WTC11 (cell line): ENCODE data around the gene SLC24A3. TPM values are rescaled to one million over a fixed set of nuclear protein-coding genes. Genes with fewer than 3 reads are reported as not detected.

Source experiments
- ATAC-seq: fragments of 200-7000 bp; cut with Tn5 transposase; 2 replicates; pipeline ENCODE4 v1.10.0; 2021; ENCODE audit warnings: mild to moderate bottlenecking, moderate library complexity
- CTCF ChIA-PET: fragments of 300-600 bp; sonication (Branson Sonifier 250); formaldehyde crosslinking; loops from one replicate; lab custom pipeline; 2021; ENCODE audit warnings: antibody characterized with exemption; lab: Charles Lee
- POLR2A ChIA-PET: fragments of 350-600 bp; sonication (Branson Sonifier 250); formaldehyde crosslinking; loops from one replicate; lab custom pipeline; 2021; ENCODE audit warnings: antibody characterized with exemption; lab: Charles Lee
- DNase-seq: peaks from one replicate; pipeline ENCODE4 v3.0.0; 2021; ENCODE audit warnings: low spot score
- H3K27ac Mint-ChIP-seq: 2 replicates; pipeline ENCODE4 v1.8.0; 2021; ENCODE audit warnings: mixed read lengths
- H3K27me3 Mint-ChIP-seq: 2 replicates; pipeline ENCODE4 v1.8.0; 2021; ENCODE audit warnings: low read depth, mild to moderate bottlenecking, moderate library complexity, mixed read lengths
- H3K36me3 Mint-ChIP-seq: 2 replicates; pipeline ENCODE4 v1.8.0; 2021; ENCODE audit warnings: mixed read lengths
- H3K4me1 Mint-ChIP-seq: 2 replicates; pipeline ENCODE4 v1.8.0; 2022; ENCODE audit warnings: mixed read lengths
- H3K4me3 Mint-ChIP-seq: 2 replicates; pipeline ENCODE4 v1.8.0; 2021; ENCODE audit warnings: mild to moderate bottlenecking, moderate library complexity, mixed read lengths
- H3K9me3 Mint-ChIP-seq: 2 replicates; pipeline ENCODE4 v1.8.0; 2021; ENCODE audit warnings: mixed read lengths
- ATF3 ChIP-seq: sonication (generic); formaldehyde crosslinking; conservative IDR thresholded peaks from 2 replicates; pipeline ENCODE4 v1.8.1; 2022; ENCODE audit warnings: mild to moderate bottlenecking, missing genetic modification reagents
- CREM ChIP-seq: sonication (generic); formaldehyde crosslinking; IDR thresholded peaks from 2 replicates; pipeline ENCODE4 v1.8.1; 2022; ENCODE audit warnings: mild to moderate bottlenecking, missing genetic modification reagents, moderate library complexity
- ESRRA ChIP-seq: sonication (generic); formaldehyde crosslinking; IDR thresholded peaks from 2 replicates; pipeline ENCODE4 v1.8.1; 2022; ENCODE audit warnings: mild to moderate bottlenecking, missing genetic modification reagents, borderline replicate concordance
- FOXJ3 ChIP-seq: sonication (generic); formaldehyde crosslinking; IDR thresholded peaks from 2 replicates; pipeline ENCODE4 v1.9.0; 2021; ENCODE audit warnings: missing genetic modification reagents, mild to moderate bottlenecking, borderline replicate concordance
- FOXP4 ChIP-seq: sonication (generic); formaldehyde crosslinking; IDR thresholded peaks from 2 replicates; pipeline ENCODE4 v1.8.0; 2022; ENCODE audit warnings: mild to moderate bottlenecking, missing genetic modification reagents
- HMGXB4 ChIP-seq: sonication (generic); formaldehyde crosslinking; IDR thresholded peaks from 2 replicates; pipeline ENCODE4 v1.8.1; 2023; ENCODE audit warnings: mild to moderate bottlenecking, moderate library complexity, missing genetic modification reagents
- JAZF1 ChIP-seq: fragments of 250-450 bp; sonication (Bioruptor Pico); IDR thresholded peaks from 2 replicates; pipeline ENCODE4 v1.9.0; 2021; ENCODE audit warnings: moderate library complexity, mild to moderate bottlenecking, inconsistent platforms
- JUN ChIP-seq: sonication (generic); formaldehyde crosslinking; IDR thresholded peaks from 2 replicates; pipeline ENCODE4 v1.8.0; 2023; ENCODE audit warnings: mild to moderate bottlenecking, missing genetic modification reagents
- KAT7 ChIP-seq: sonication (generic); formaldehyde crosslinking; IDR thresholded peaks from 2 replicates; pipeline ENCODE4 v1.8.1; 2023; ENCODE audit warnings: missing genetic modification reagents, mild to moderate bottlenecking, borderline replicate concordance
- MLX ChIP-seq: sonication (generic); formaldehyde crosslinking; IDR thresholded peaks from 2 replicates; pipeline ENCODE4 v1.8.1; 2023; ENCODE audit warnings: mild to moderate bottlenecking, missing genetic modification reagents, moderate library complexity
- MYBL2 ChIP-seq: sonication (generic); formaldehyde crosslinking; IDR thresholded peaks from 2 replicates; pipeline ENCODE4 v1.8.1; 2023; ENCODE audit warnings: mild to moderate bottlenecking, moderate library complexity, missing genetic modification reagents
- NFYB ChIP-seq: sonication (generic); formaldehyde crosslinking; conservative IDR thresholded peaks from 2 replicates; pipeline ENCODE4 v1.8.0; 2022; ENCODE audit warnings: low read depth, missing genetic modification reagents
- NR1H2 ChIP-seq: sonication (generic); formaldehyde crosslinking; IDR thresholded peaks from 2 replicates; pipeline ENCODE4 v1.9.0; 2021; ENCODE audit warnings: mild to moderate bottlenecking, moderate library complexity, missing genetic modification reagents
- NR3C1 ChIP-seq: sonication (generic); formaldehyde crosslinking; conservative IDR thresholded peaks from 2 replicates; pipeline ENCODE4 v1.8.1; 2023; ENCODE audit warnings: low read depth, mild to moderate bottlenecking, missing genetic modification reagents
- RELA ChIP-seq: sonication (generic); formaldehyde crosslinking; IDR thresholded peaks from 2 replicates; pipeline ENCODE4 v1.8.1; 2022; ENCODE audit warnings: missing genetic modification reagents, mild to moderate bottlenecking, borderline replicate concordance
- SOX15 ChIP-seq: fragments of 250-450 bp; sonication (Bioruptor Pico); IDR thresholded peaks from 2 replicates; pipeline ENCODE4 v1.9.0; 2021; ENCODE audit warnings: mild to moderate bottlenecking
- TEAD1 ChIP-seq: sonication (generic); formaldehyde crosslinking; IDR thresholded peaks from 2 replicates; pipeline ENCODE4 v1.8.0; 2022; ENCODE audit warnings: mild to moderate bottlenecking, missing genetic modification reagents
- TEAD4 ChIP-seq: sonication (generic); formaldehyde crosslinking; IDR thresholded peaks from 2 replicates; pipeline ENCODE4 v1.8.0; 2022; ENCODE audit warnings: mild to moderate bottlenecking, missing genetic modification reagents
- ZNF219 ChIP-seq: sonication (generic); formaldehyde crosslinking; IDR thresholded peaks from 2 replicates; pipeline ENCODE4 v1.8.0; 2023; ENCODE audit warnings: missing genetic modification reagents, mild to moderate bottlenecking, borderline replicate concordance
- ZNF263 ChIP-seq: sonication (generic); formaldehyde crosslinking; IDR thresholded peaks from 2 replicates; pipeline ENCODE4 v1.8.1; 2022; ENCODE audit warnings: low read depth, mild to moderate bottlenecking, moderate library complexity, missing genetic modification reagents
- ZNF281 ChIP-seq: sonication (generic); formaldehyde crosslinking; IDR thresholded peaks from 2 replicates; pipeline ENCODE4 v1.8.0; 2023; ENCODE audit warnings: mild to moderate bottlenecking, missing genetic modification reagents
- ZNF317 ChIP-seq: sonication (generic); formaldehyde crosslinking; IDR thresholded peaks from 2 replicates; pipeline ENCODE4 v1.8.1; 2023; ENCODE audit warnings: low read depth, mild to moderate bottlenecking, moderate library complexity, missing genetic modification reagents, borderline replicate concordance
- ZNF423 ChIP-seq: fragments of 250-450 bp; sonication (Bioruptor Pico); IDR thresholded peaks from 2 replicates; pipeline ENCODE4 v2.1.2; 2022; ENCODE audit warnings: mild to moderate bottlenecking, moderate library complexity
- ZNF425 ChIP-seq: fragments of 250-450 bp; sonication (Bioruptor Pico); conservative IDR thresholded peaks from 2 replicates; pipeline ENCODE4 v1.9.0; 2021; ENCODE audit warnings: mild to moderate bottlenecking
- ZNF512 ChIP-seq: sonication (generic); formaldehyde crosslinking; IDR thresholded peaks from 2 replicates; pipeline ENCODE4 v1.8.1; 2022; ENCODE audit warnings: missing genetic modification reagents, borderline replicate concordance
- total RNA-seq: library from RNA; stranded (reverse); gene quantifications from 3 replicates; pipeline ENCODE4 v1.2.3, GENCODE V29; 2021

SLC24A3 gene
- total RNA-seq, 1 experiment from 2014 or later: 5.7 TPM

- POLR2A ChIA-PET: no interaction called here
- CTCF ChIA-PET: interaction anchor here (1.0 kb wide), 1 partner anchor 8 kb away, joined by 3 read pairs; no protein-coding TSS in a partner anchor
- Mint-ChIP-seq H3K9me3 (peaks cover 6% of the 10 kb centered on the region), H3K36me3 (no peaks in the 10 kb centered on the region), H3K27me3 (no peaks in the 10 kb centered on the region), H3K4me1 (peaks cover 10% of the 10 kb centered on the region), H3K4me3 (no peak overlapping the region), H3K27ac (no peak overlapping the region)
- ATAC-seq (peak; percentile 87), DNase-seq (no peak)
- TF ChIP-seq TEAD1 (CRISPR knock-in tag) (no peak), MLX (CRISPR knock-in tag) (no peak), JUN (CRISPR knock-in tag) (no peak), ZNF512 (no peak), SOX15 (CRISPR knock-in tag) (no peak), FOXJ3 (CRISPR knock-in tag) (no peak), FOXP4 (CRISPR knock-in tag) (no peak), CREM (CRISPR knock-in tag) (no peak), ZNF263 (CRISPR knock-in tag) (no peak), JAZF1 (CRISPR knock-in tag) (no peak), TEAD4 (CRISPR knock-in tag) (no peak), ZNF423 (no peak), ZNF281 (no peak), ZNF219 (no peak), NR3C1 (CRISPR knock-in tag) (no peak), MYBL2 (CRISPR knock-in tag) (no peak), NR1H2 (CRISPR knock-in tag) (no peak)
Observed at GRCh38 chr20:19453862-19454261, 241.4 kb downstream of the SLC24A3 start.

GRCh38 chr20:19456595-19457395 lies 244.4 kb downstream of the SLC24A3 start:
- CTCF ChIA-PET: no interaction called here
- Mint-ChIP-seq H3K27me3 (no peaks in the 10 kb centered on the region), H3K4me1 (peaks cover 10% of the 10 kb centered on the region), H3K9me3 (peaks cover 6% of the 10 kb centered on the region), H3K36me3 (no peaks in the 10 kb centered on the region), H3K4me3 (no peak overlapping the region), H3K27ac (no peak overlapping the region)
- POLR2A ChIA-PET: no interaction called here
- ATAC-seq: no peak
- no peak for DNase-seq
- TF ChIP-seq ZNF425: no peak
- TF ChIP-seq HMGXB4 (CRISPR knock-in tag): no peak
- TF ChIP-seq RELA (CRISPR knock-in tag): no peak
- no peak for TF ChIP-seq ZNF317 (CRISPR knock-in tag)
- TF ChIP-seq NFYB (CRISPR knock-in tag): no peak
- TF ChIP-seq ATF3 (CRISPR knock-in tag): no peak
- TF ChIP-seq TEAD4 (CRISPR knock-in tag): no peak
- TF ChIP-seq KAT7 (CRISPR knock-in tag): no peak
- TF ChIP-seq ESRRA: no peak
